Spinal cord (tissue), 10 donors: ENCODE results near the gene PDZD2. TPM values are rescaled to one million over a fixed set of nuclear protein-coding genes. Genes with fewer than 3 reads are reported as not detected.
A peak's percentile ranks its signal among the peaks of the same experiment; 100 is the strongest.
"Not testable (repeated sequence)": the region's sequence is repeated elsewhere in the genome, so short reads cannot be mapped to it uniquely, and the experiment has no call there.

ENCODE experiments used
- DNase-seq, 6 donors: peaks; one replicate each; pipeline versions ENCODE4 v3.0.0 to v3.0.0-alpha.2; 2013 to 2015; ENCODE audit warnings: low spot score in 6 of 6, low read depth in 4 of 6
- H3K27ac ChIP-seq: one replicate; pipeline ENCODE4 v1.5.1; 2013; ENCODE audit warnings: low read depth, low read length, control low read depth
- H3K27me3 ChIP-seq: one replicate; pipeline ENCODE4 v1.6.1; 2013; ENCODE audit warnings: low read length; ENCODE audit not compliant: control insufficient read depth, insufficient read depth
- H3K36me3 ChIP-seq: one replicate; pipeline ENCODE4 v1.6.1; 2013; ENCODE audit warnings: low read length; ENCODE audit not compliant: control insufficient read depth, insufficient read depth
- H3K4me1 ChIP-seq: one replicate; pipeline ENCODE4 v1.6.1; 2013; ENCODE audit warnings: low read length; ENCODE audit not compliant: control insufficient read depth, insufficient read depth
- H3K4me3 ChIP-seq: one replicate; pipeline ENCODE4 v1.5.1; 2013; ENCODE audit warnings: low read depth, low read length, control low read depth
- H3K9me3 ChIP-seq: one replicate; pipeline ENCODE4 v1.6.1; 2013; ENCODE audit warnings: low read length; ENCODE audit not compliant: control insufficient read depth, insufficient read depth
- WGBS: methylation state at CpG from one replicate; pipeline ENCODE4 v1.1.5; 2013; ENCODE audit warnings: missing lambda C conversion rate; ENCODE audit not compliant: insufficient coverage; 5-methylcytosine and 5-hydroxymethylcytosine counted together
- polyA plus RNA-seq, 2 donors: library from polyadenylated mRNA; unstranded; fragments of 120-200 nt; gene quantifications; one replicate each; pipeline ENCODE4 v1.2.1, GENCODE V29; 2013; ENCODE audit not compliant: insufficient read length in 2 of 2
- total RNA-seq, 2 donors: library from RNA; depleted of rRNA in 1 of 2; stranded (reverse); fragments of 120-200 nt in 1 of 2; fragments of >200 nt in 1 of 2; gene quantifications; one replicate each; pipeline versions ENCODE4 v1.2.3 to v1.2.4, GENCODE V29; 2013 to 2014
- donor health status: healthy.

Gene PDZD2
- total and polyA plus RNA-seq, 4 donors, result 22.1 to 40.2 (median 34.9) TPM

DNA sequence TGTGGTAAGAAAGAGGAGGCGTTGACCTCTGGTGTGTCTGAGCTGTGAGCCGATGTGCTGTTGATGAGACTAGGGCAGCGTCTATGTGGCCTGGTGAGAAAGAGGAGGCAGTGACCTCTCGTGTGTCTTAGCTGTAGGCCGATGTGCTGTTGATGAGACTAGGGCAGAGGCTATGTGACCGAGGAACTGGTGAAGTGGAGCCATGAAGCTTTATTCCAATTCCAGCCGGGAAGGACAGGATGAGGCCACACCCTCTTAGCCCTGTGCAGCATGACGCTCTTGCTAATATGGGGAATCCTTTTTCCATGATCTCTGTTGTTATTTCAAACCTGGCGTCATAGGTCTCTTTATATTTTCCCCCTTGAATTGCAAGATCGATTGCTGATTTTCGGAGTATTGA lies 362.8 kb downstream of the PDZD2 start:
- H3K4me1 ChIP-seq, result no peaks in the 10 kb centered on the region
- WGBS, result 92% methylated on average over 7 of the region's 11 CpGs
- no peak overlapping the region for H3K4me3 ChIP-seq
- peaks cover 25% of the 10 kb centered on the region for H3K36me3 ChIP-seq
- H3K27ac ChIP-seq, result no peak overlapping the region
- no peak for DNase-seq
- no peaks in the 10 kb centered on the region for H3K27me3 ChIP-seq
- no peaks in the 10 kb centered on the region for H3K9me3 ChIP-seq

DNA sequence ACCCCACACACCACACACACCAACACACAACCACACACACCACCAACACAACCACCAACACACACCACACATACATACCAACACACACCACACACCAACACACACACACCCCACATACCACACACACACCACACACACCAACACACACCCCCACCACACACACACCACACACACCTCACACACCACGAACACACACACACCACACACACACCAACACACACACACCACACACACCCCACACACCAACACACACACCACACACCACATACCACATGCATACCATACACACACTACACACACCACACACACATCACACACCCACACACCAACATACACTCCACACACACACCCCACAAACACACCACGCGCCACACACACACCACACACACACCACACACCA lies 363.8 kb downstream of the PDZD2 start:
- Histone ChIP-seq H3K4me1 (no peaks in the 10 kb centered on the region), H3K27me3 (no peaks in the 10 kb centered on the region), H3K36me3 (peaks cover 28% of the 10 kb centered on the region), H3K27ac (no peak overlapping the region), H3K9me3 (no peaks in the 10 kb centered on the region), H3K4me3 (no peak overlapping the region)
- WGBS, result 83% methylated on average over 3 of the region's 3 CpGs
- DNase-seq, result no peak

DNA sequence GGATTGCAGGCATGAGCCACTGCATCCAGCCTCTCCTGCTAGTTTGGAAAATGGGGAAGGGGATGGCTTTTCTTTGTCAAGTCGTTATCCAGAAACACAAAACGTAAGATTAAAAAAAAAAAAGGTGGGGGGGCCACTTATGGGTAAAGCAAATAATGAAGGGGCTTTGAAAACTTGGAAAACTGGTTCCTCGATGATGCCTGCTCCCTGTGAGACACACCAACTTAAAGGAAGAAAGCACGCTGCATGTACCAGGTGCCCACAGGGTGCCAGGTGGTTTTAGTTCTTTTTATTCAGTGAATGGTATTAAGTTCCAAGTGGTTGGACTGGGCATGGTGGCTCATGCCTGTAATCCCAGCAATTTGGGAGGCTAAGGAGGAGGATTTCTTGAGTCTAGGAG lies 365.1 kb downstream of the PDZD2 start:
- 93% methylated on average over 3 of the region's 4 CpGs for WGBS
- Histone ChIP-seq H3K9me3 (no peaks in the 10 kb centered on the region), H3K36me3 (peaks cover 30% of the 10 kb centered on the region), H3K4me1 (no peaks in the 10 kb centered on the region), H3K27me3 (no peaks in the 10 kb centered on the region), H3K27ac (no peak overlapping the region), H3K4me3 (no peak overlapping the region)
- no peak for DNase-seq

DNA sequence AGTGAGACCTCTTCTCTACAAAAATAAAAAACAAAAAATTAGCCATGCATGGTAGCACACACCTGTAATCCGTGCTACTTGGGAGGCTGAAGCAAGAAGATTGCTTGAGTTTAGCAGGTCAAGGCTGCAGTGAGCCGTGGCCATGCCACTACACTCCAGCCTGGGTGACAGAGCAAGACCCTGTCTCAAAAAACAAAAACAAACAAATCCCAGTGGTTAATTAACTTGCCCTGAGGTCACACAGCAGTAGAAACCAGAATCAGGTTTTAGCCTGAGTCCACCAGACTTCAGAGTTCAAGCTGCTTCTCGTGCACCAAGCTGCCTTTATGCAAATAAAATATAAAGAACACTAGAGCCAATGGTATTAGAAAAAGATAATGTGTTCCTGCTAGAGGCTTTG lies 365.5 kb downstream of the PDZD2 start:
- WGBS, result 100% methylated on average over 1 of the region's 3 CpGs
- Histone ChIP-seq H3K27me3 (no peaks in the 10 kb centered on the region), H3K4me1 (no peaks in the 10 kb centered on the region), H3K36me3 (peaks cover 30% of the 10 kb centered on the region), H3K27ac (no peak overlapping the region), H3K9me3 (no peaks in the 10 kb centered on the region), H3K4me3 (no peak overlapping the region)
- DNase-seq, result no peak

DNA sequence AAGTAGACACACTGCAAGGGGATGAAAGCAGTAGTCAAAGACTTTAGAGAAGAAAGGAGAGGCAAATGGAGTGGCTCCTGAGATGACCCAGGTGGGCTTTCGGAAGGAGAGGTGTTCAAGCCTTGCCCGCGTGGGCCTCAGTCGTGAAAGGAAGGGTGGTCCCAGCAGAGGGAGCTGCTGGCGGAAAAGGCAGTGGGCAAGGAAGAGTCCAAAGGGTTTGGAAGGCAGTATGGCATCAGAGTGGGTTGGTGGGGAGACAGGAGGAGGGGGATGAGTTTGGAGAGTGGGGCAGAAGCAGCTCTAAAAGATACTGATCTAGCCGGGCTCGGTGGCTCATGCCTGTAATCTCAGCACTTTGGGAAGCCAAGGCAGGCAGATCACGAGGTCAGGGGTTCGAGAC lies 369.8 kb downstream of the PDZD2 start:
- no peak for DNase-seq
- Histone ChIP-seq H3K27me3 (no peaks in the 10 kb centered on the region), H3K36me3 (peaks cover 5% of the 10 kb centered on the region), H3K9me3 (no peaks in the 10 kb centered on the region), H3K4me3 (no peak overlapping the region), H3K27ac (no peak overlapping the region), H3K4me1 (peaks cover 8% of the 10 kb centered on the region)
- WGBS, result 90% methylated on average over 8 of the region's 9 CpGs

DNA sequence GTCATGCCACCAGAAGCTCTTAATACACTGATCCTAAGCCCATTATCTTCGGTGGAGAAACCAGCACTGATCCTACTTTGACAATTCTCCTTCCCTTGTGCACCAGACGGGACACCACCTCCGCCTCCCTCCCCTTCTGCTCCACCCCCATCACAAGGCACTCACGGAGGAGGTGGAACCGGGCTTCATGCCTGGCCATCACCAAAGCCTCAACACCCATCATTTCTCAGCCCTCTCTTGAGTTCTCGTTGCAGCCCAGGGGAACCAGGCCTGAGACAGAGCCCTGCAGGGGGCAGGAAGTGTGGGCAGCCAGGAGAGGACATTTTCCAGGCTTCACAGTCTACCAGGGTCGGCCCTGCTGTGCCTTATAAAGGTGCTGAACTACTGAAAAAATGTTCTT lies 374.7 kb downstream of the PDZD2 start:
- WGBS, result 47% methylated on average over 6 of the region's 7 CpGs
- H3K9me3 ChIP-seq, result no peaks in the 10 kb centered on the region
- DNase-seq, result no peak

DNA sequence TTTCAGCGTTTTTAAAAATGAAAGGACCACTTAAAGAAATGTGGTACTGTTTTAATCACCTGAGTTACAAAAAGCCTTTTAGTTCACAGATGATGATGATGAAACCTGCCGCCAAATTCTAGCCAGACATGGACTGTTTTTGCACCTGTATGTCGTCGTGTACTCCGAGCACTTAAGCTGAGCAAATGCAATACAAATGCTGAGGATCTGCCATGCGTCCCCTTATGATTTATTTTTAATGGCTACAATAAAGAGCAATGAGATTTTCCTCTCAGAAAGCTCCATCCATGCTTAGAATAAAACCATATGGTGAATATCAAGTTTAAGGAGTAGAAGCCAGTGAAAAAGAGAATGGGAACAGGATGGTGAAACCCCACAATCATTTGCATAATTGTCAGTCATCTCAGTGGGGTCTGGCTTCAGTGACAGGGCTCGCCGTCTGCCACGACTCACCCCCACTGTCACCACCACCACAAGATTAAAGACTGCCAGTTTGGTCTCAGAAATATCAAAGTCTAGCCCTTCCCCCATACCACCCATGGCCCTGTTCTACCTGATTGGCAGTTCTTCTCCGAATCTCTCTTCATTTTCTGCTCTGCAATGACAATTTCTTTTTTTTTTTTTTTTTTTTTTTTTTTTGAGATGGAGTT lies 375.3 kb downstream of the PDZD2 start:
- no peak overlapping the region for H3K4me3 ChIP-seq
- H3K4me1 ChIP-seq, result peaks cover 28% of the 10 kb centered on the region
- H3K27me3 ChIP-seq, result no peaks in the 10 kb centered on the region
- H3K27ac ChIP-seq, result no peak overlapping the region
- no peaks in the 10 kb centered on the region for H3K36me3 ChIP-seq
- H3K9me3 ChIP-seq, result no peaks in the 10 kb centered on the region
- DNase-seq, result peak in 2 of 6 donors; percentile 64 to 77
- whole genome bisulfite sequencing, result 54% methylated on average over 6 of the region's 10 CpGs

More for the DNA sequence above, 374.7 kb downstream of the PDZD2 start:
- no peak overlapping the region for H3K27ac ChIP-seq
- H3K27me3 ChIP-seq, result no peaks in the 10 kb centered on the region
- H3K4me3 ChIP-seq, result no peak overlapping the region
- peaks cover 28% of the 10 kb centered on the region for H3K4me1 ChIP-seq
- no peaks in the 10 kb centered on the region for H3K36me3 ChIP-seq

DNA sequence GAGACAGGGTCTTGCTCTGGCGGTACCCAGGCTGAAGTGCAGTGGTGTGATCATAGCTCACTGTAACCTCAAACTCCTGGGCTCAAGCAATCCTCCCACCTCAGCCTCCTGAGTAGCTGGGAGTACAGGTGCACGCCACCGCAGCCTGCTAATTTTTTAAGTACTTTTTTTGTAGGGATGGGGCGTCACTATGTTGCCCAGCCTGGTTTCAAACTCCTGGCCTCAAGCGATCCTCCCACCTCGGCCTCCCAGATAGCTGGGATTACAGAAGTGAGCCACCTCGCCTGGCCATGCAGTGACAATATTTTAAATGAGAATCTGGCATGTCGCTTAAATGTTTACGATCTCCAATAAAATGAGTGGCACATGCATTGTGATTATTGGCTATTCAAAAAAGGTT lies 376.3 kb downstream of the PDZD2 start:
- not testable (repeated sequence) for H3K27ac ChIP-seq, DNase-seq, H3K4me3 ChIP-seq, H3K9me3 ChIP-seq, H3K36me3 ChIP-seq, H3K27me3 ChIP-seq
- 96% methylated on average over 4 of the region's 9 CpGs for WGBS
- peaks cover 28% of the 10 kb centered on the region for H3K4me1 ChIP-seq

DNA sequence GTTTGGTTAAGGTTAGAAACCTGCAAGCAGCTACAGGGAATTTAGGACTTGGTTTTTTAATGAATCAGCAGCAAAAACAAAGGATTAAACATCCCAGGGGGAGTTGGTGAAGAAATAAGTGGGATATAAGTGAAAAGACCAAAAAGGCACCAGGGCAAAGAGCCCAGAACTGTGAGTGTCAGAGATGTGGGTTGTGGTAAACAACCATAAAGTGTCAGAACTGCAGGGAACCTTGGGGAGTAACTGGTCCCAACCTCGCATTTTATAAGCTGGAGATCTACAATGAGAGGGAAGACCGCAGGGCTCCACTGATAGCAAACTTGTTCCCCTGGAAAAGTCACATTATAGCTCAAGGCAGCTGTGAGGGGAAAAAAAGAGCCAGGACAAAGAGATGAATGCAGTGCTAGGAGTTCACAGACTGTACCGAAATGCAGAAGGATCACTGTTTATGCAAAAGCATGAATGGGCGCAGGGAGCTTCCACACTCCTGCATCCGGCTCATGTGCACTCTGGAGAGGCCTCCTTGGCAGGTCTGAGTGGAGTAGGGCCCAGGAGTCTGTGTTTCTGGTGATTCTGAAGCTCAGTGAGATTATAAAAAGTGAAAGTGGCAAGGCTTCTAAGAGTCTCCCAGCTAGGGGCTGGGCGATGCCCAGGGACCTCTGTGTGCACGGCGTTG lies 378.9 kb downstream of the PDZD2 start:
- DNase-seq, result peak in 3 of 6 donors; percentile 28 to 70 (median 64)
- H3K27ac ChIP-seq, result peak overlapping the region; percentile 79
- H3K4me1 ChIP-seq, result peaks cover 23% of the 10 kb centered on the region
- H3K27me3 ChIP-seq, result no peaks in the 10 kb centered on the region
- H3K9me3 ChIP-seq, result no peaks in the 10 kb centered on the region
- 11% methylated on average over 7 of the region's 8 CpGs for WGBS
- no peak overlapping the region for H3K4me3 ChIP-seq
- no peaks in the 10 kb centered on the region for H3K36me3 ChIP-seq
